Neutrophil (primary cell): Measurements from ENCODE around the gene BBS12.

Source experiments
- H3K27ac ChIP-seq: fragments of 200-600 bp; sonication (generic); 2 replicates; pipeline ENCODE4 v1.5.1; 2016; ENCODE audit warnings: mild to moderate bottlenecking, moderate library complexity
- H3K27me3 ChIP-seq: fragments of 200-600 bp; sonication (generic); 2 replicates; pipeline ENCODE4 v1.6.0; 2016; ENCODE audit warnings: mild to moderate bottlenecking
- H3K36me3 ChIP-seq: fragments of 200-600 bp; sonication (generic); 2 replicates; pipeline ENCODE4 v1.5.1; 2017
- H3K4me1 ChIP-seq, 2 experiments: fragments of 200-600 bp in 1 of 2; sonication (generic) in 1 of 2; 1 replicate in 1 of 2; 2 replicates in 1 of 2; pipeline versions ENCODE4 v1.5.1 to v1.6.1; 2013 to 2016; ENCODE audit warnings: low read depth in 1 of 2, low read length in 1 of 2, mild to moderate bottlenecking in 1 of 2, moderate library complexity in 1 of 2; ENCODE audit not compliant: control insufficient read depth in 1 of 2, insufficient read depth in 1 of 2
- H3K4me3 ChIP-seq, 2 experiments: fragments of 200-600 bp in 1 of 2; sonication (generic) in 1 of 2; 1 replicate in 1 of 2; 2 replicates in 1 of 2; pipeline ENCODE4 v1.5.1; 2013 to 2016; ENCODE audit warnings: low read depth in 1 of 2, low read length in 1 of 2, mild to moderate bottlenecking in 1 of 2, moderate library complexity in 1 of 2
- H3K9me3 ChIP-seq: fragments of 200-600 bp; sonication (generic); 2 replicates; pipeline ENCODE4 v1.5.1; 2016
- TF ChIP-seq, protein P1 (sequence below): fragments of 200-600 bp; sonication (generic); IDR thresholded peaks from 2 replicates; pipeline ENCODE4 v1.5.1; 2016; ENCODE audit warnings: antibody characterized with exemption

BBS12 gene

DNA sequence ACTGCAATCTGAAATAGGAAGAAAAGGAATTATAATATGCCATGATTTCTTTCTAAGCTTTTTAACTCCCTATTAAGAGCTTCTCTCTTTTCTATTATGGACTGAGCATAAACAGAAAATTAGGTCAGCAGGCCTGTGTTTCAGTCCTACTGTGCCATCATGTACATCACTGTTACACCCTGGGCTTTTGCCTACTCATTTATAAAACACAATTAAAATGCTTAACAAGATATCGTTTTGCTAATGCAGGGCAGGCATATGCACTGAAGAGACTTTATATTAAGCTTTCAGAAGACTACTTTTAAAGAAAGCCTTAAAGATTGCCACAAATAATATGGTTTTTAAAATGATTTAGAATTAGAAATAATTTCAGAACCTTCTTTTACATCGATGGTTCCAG lies 828 bp upstream of the BBS12 start:
- H3K4me1 ChIP-seq: peaks cover 13 to 15% of the 10 kb centered on the region in 2 experiments
- H3K27ac ChIP-seq: no peak overlapping the region
- H3K4me3 ChIP-seq: no peak overlapping the region
- no peaks in the 10 kb centered on the region for H3K27me3 ChIP-seq
- H3K36me3 ChIP-seq: no peaks in the 10 kb centered on the region
- no peaks in the 10 kb centered on the region for H3K9me3 ChIP-seq
- TF ChIP-seq, protein P1, sequence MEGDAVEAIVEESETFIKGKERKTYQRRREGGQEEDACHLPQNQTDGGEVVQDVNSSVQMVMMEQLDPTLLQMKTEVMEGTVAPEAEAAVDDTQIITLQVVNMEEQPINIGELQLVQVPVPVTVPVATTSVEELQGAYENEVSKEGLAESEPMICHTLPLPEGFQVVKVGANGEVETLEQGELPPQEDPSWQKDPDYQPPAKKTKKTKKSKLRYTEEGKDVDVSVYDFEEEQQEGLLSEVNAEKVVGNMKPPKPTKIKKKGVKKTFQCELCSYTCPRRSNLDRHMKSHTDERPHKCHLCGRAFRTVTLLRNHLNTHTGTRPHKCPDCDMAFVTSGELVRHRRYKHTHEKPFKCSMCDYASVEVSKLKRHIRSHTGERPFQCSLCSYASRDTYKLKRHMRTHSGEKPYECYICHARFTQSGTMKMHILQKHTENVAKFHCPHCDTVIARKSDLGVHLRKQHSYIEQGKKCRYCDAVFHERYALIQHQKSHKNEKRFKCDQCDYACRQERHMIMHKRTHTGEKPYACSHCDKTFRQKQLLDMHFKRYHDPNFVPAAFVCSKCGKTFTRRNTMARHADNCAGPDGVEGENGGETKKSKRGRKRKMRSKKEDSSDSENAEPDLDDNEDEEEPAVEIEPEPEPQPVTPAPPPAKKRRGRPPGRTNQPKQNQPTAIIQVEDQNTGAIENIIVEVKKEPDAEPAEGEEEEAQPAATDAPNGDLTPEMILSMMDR: no peak

DNA sequence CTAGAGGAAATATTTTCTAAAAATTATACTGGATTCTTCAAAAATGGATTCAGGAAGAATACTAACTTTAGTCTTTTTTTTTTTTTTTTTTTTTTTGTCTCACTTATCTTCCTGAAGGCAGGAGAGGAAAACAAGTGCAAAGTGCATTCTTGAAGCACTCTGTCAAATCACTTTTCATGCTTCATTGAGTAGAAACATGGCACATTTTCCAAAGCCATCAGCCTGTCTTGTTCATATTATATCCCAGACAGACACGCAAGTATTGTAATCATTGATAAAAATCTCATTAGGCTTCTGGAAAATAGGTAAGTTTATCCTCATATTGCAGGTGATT lies 1.2 kb downstream of the BBS12 start:
- Histone ChIP-seq H3K4me1 (peaks cover 13 to 15% of the 10 kb centered on the region in 2 experiments), H3K27ac (no peak overlapping the region), H3K4me3 (no peak overlapping the region), H3K9me3 (no peaks in the 10 kb centered on the region), H3K27me3 (no peaks in the 10 kb centered on the region), H3K36me3 (no peaks in the 10 kb centered on the region)
- TF ChIP-seq, protein P1: no peak

DNA sequence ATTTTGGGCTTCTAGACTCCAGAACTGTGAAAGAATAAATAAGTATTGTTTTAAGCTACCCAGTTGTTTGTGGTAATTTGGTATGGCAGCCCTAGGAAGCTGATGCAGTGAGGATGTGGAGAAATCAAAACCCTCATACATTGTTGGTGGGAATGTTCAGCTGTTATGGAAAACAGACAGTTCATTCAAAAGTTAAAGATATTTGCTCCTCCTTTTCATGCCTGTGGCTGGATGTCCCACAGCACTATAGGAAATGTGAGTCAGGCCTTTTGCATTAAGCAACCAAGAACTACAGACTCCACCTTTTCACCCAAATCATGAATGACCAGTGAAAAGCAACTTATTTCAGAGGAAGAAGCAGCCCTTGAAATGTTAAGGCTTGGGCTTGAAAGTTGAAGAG lies 6.7 kb downstream of the BBS12 start:
- H3K27ac ChIP-seq: no peak overlapping the region
- H3K27me3 ChIP-seq: no peaks in the 10 kb centered on the region
- H3K4me1 ChIP-seq: peaks cover 9 to 10% of the 10 kb centered on the region in 2 experiments
- TF ChIP-seq, protein P1: no peak
- no peaks in the 10 kb centered on the region for H3K36me3 ChIP-seq
- H3K9me3 ChIP-seq: no peaks in the 10 kb centered on the region
- H3K4me3 ChIP-seq: no peak overlapping the region

DNA sequence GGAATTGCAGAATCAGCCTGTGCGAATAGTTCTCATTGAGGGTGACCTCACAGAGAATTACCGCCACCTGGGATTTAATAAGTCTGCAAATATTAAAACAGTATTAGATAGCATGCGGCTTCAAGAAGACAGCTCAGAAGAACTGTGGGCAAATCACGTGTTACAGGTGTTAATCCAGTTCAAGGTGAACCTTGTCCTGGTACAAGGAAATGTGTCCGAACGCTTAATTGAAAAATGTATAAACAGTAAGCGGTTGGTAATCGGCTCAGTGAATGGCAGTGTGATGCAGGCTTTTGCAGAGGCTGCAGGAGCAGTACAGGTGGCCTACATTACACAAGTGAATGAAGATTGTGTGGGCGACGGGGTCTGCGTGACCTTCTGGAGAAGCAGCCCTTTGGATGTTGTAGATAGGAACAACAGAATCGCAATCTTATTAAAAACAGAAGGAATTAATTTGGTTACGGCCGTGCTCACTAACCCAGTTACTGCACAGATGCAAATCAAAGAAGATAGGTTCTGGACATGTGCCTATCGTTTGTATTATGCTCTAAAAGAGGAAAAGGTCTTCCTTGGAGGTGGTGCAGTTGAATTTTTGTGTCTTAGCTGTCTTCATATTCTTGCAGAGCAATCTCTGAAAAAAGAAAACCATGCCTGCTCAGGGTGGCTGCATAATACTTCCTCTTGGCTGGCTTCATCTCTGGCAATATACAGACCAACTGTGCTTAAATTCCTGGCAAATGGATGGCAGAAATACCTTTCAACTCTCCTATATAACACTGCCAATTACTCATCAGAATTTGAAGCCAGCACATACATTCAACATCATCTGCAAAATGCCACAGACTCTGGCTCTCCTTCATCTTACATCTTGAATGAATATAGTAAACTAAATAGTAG lies 10.7 kb downstream of the BBS12 start:
- Histone ChIP-seq H3K27ac (peak overlapping the region; percentile 59), H3K9me3 (no peaks in the 10 kb centered on the region), H3K4me1 (peaks cover 14 to 16% of the 10 kb centered on the region in 2 experiments), H3K36me3 (no peaks in the 10 kb centered on the region), H3K27me3 (no peaks in the 10 kb centered on the region), H3K4me3 (no peak overlapping the region)
- TF ChIP-seq, protein P1: no peak

GRCh38 chr4:122744229-122744628 lies 11.7 kb downstream of the BBS12 start:
- peaks cover 14 to 16% of the 10 kb centered on the region in 2 experiments for H3K4me1 ChIP-seq
- TF ChIP-seq, protein P1: no peak
- no peaks in the 10 kb centered on the region for H3K27me3 ChIP-seq
- no peaks in the 10 kb centered on the region for H3K9me3 ChIP-seq
- no peak overlapping the region for H3K4me3 ChIP-seq
- H3K36me3 ChIP-seq: no peaks in the 10 kb centered on the region
- peak overlapping the region; percentile 59 for H3K27ac ChIP-seq
